H1 (cell line): ENCODE data around the gene SHLD1. TPM values are rescaled to one million over a fixed set of nuclear protein-coding genes. Genes with fewer than 3 reads are reported as not detected.

Source experiments
- CTCF ChIA-PET: fragments of 300-600 bp; sonication (Branson Sonifier 250); formaldehyde crosslinking; loops from one replicate; lab custom pipeline; 2021; ENCODE audit not compliant: partially characterized antibody; lab: Charles Lee
- POLR2A ChIA-PET: fragments of 300-600 bp; sonication (Branson Sonifier 250); formaldehyde crosslinking; loops from one replicate; lab custom pipeline; 2021; ENCODE audit warnings: inconsistent platforms; ENCODE audit not compliant: partially characterized antibody; lab: Charles Lee
- DNase-seq, 2 experiments: peaks; one replicate each; pipeline versions ENCODE4 v3.0.0 to v3.0.0-alpha.2; 2010 to 2022; ENCODE audit warnings: low spot score in 2 of 2, low read depth in 1 of 2, mixed read lengths in 1 of 2
- FAIRE-seq: peaks from 2 replicates; lab custom pipeline; 2011; peaks lifted over from hg19 to GRCh38; lab: Jason Lieb, UNC
- H2AFZ ChIP-seq: 2 replicates; pipeline ENCODE4 v1.8.1; 2012; ENCODE audit warnings: low read length, inconsistent platforms
- H2AK5ac ChIP-seq: 2 replicates; pipeline ENCODE4 v1.6.1; 2013; ENCODE audit warnings: low read depth, low read length
- H2BK120ac ChIP-seq: replicated peaks from 2 replicates; pipeline ENCODE3; 2013; ENCODE audit warnings: low read depth, low read length, inconsistent platforms
- H2BK12ac ChIP-seq: 2 replicates; pipeline ENCODE4 v1.6.1; 2013; ENCODE audit warnings: low read depth, low read length
- H2BK15ac ChIP-seq: 2 replicates; pipeline ENCODE4 v1.6.1; 2013; ENCODE audit warnings: low read length
- H2BK20ac ChIP-seq: 2 replicates; pipeline ENCODE4 v1.6.1; 2013; ENCODE audit warnings: low read length
- H2BK5ac ChIP-seq: 2 replicates; pipeline ENCODE4 v1.6.1; 2013; ENCODE audit warnings: low read depth, low read length
- H3K14ac ChIP-seq: 2 replicates; pipeline ENCODE4 v1.6.1; 2013; ENCODE audit warnings: inconsistent platforms; ENCODE audit not compliant: insufficient read length
- H3K18ac ChIP-seq: 2 replicates; pipeline ENCODE4 v1.6.1; 2013; ENCODE audit warnings: low read length; ENCODE audit errors: extremely low read depth
- H3K23ac ChIP-seq: 2 replicates; pipeline ENCODE4 v1.6.1; 2013; ENCODE audit warnings: inconsistent platforms; ENCODE audit not compliant: insufficient read length
- H3K23me2 ChIP-seq: 2 replicates; pipeline ENCODE4 v1.6.1; 2013; ENCODE audit warnings: low read depth, low read length
- H3K27ac ChIP-seq: 2 replicates; pipeline ENCODE4 v1.6.1; 2011; ENCODE audit warnings: low read depth, low read length, inconsistent platforms
- H3K27me3 ChIP-seq, 4 experiments: replicated peaks in 1 of 4; 1 replicate in 1 of 4; 2 replicates in 3 of 4; pipeline versions ENCODE4 v1.6.1 to v1.8.1; 2011 to 2013; ENCODE audit warnings: low read length in 3 of 4, mild to moderate bottlenecking in 3 of 4, inconsistent platforms in 2 of 4, mixed read lengths in 2 of 4, moderate library complexity in 1 of 4; ENCODE audit not compliant: control insufficient read depth in 3 of 4, insufficient read depth in 3 of 4; ENCODE audit errors: extremely low read depth in 1 of 4
- H3K36me3 ChIP-seq, 4 experiments: 2 replicates each; pipeline versions ENCODE4 v1.6.1 to v1.8.1; 2011 to 2013; ENCODE audit warnings: mild to moderate bottlenecking in 4 of 4, low read length in 3 of 4, moderate library complexity in 2 of 4, control low read depth in 1 of 4, inconsistent platforms in 1 of 4; ENCODE audit not compliant: insufficient read depth in 4 of 4, control insufficient read depth in 2 of 4
- H3K4ac ChIP-seq: replicated peaks from 2 replicates; pipeline ENCODE3; 2013; ENCODE audit warnings: low read length, low read depth, mixed read lengths, inconsistent platforms; ENCODE audit not compliant: insufficient read length
- H3K4me1 ChIP-seq, 4 experiments: replicated peaks in 1 of 4; 1 replicate in 1 of 4; 2 replicates in 3 of 4; pipeline versions ENCODE4 v1.6.1 to v1.8.1; 2011 to 2013; ENCODE audit warnings: low read length in 3 of 4, inconsistent platforms in 2 of 4, mixed read lengths in 1 of 4; ENCODE audit not compliant: insufficient read depth in 4 of 4, control insufficient read depth in 3 of 4
- H3K4me2 ChIP-seq, 2 experiments: 2 replicates each; pipeline versions ENCODE4 v1.6.1 to v1.8.1; 2011 to 2013; ENCODE audit warnings: low read depth in 2 of 2, low read length in 2 of 2, control low read depth in 1 of 2, inconsistent platforms in 1 of 2, mild to moderate bottlenecking in 1 of 2; ENCODE audit not compliant: insufficient read depth in 1 of 2
- H3K4me3 ChIP-seq, 4 experiments: fragments of 200-600, 300-600 bp in 1 of 4; sonication (generic), shearing (Covaris generic), sonication (Bioruptor Twin) in 1 of 4; 2 replicates each; pipeline versions ENCODE4 v1.5.1 to v1.8.1; 2011 to 2016; ENCODE audit warnings: low read length in 4 of 4, low read depth in 3 of 4, control low read depth in 2 of 4, inconsistent platforms in 2 of 4, mild to moderate bottlenecking in 2 of 4, mixed read lengths in 1 of 4, moderate library complexity in 1 of 4; ENCODE audit not compliant: insufficient read depth in 2 of 4; ENCODE audit errors: extremely low read depth in 1 of 4
- H3K56ac ChIP-seq: replicated peaks from 2 replicates; pipeline ENCODE3; 2013; ENCODE audit warnings: low read depth, mild to moderate bottlenecking, mixed read lengths, low read length, inconsistent platforms; ENCODE audit not compliant: insufficient read length
- H3K79me1 ChIP-seq: 2 replicates; pipeline ENCODE4 v1.6.1; 2013; ENCODE audit warnings: low read depth, low read length, control low read depth
- H3K79me2 ChIP-seq, 2 experiments: 2 replicates each; pipeline versions ENCODE4 v1.6.1 to v1.8.1; 2012 to 2013; ENCODE audit warnings: low read length in 2 of 2, mild to moderate bottlenecking in 2 of 2, inconsistent platforms in 1 of 2; ENCODE audit not compliant: insufficient read depth in 2 of 2, control insufficient read depth in 1 of 2
- H3K9ac ChIP-seq, 4 experiments: replicated peaks in 1 of 4; 1 replicate in 1 of 4; 2 replicates in 3 of 4; pipeline versions ENCODE4 v1.6.1 to v1.8.1; 2011 to 2013; ENCODE audit warnings: low read depth in 3 of 4, low read length in 3 of 4, control low read depth in 2 of 4, mild to moderate bottlenecking in 2 of 4, moderate library complexity in 2 of 4, inconsistent platforms in 1 of 4; ENCODE audit errors: extremely low read depth in 1 of 4
- H3K9me3 ChIP-seq, 2 experiments: 2 replicates each; pipeline versions ENCODE4 v1.6.1 to v1.8.1; 2012 to 2013; ENCODE audit warnings: mild to moderate bottlenecking in 2 of 2, moderate library complexity in 2 of 2, control low read depth in 1 of 2, inconsistent platforms in 1 of 2, low read depth in 1 of 2, low read length in 1 of 2, mixed read lengths in 1 of 2; ENCODE audit not compliant: insufficient read depth in 2 of 2
- H4K20me1 ChIP-seq, 2 experiments: replicated peaks in 1 of 2; 2 replicates each; pipeline versions ENCODE3 to v1.8.1; 2011 to 2013; ENCODE audit warnings: inconsistent platforms in 2 of 2, low read length in 2 of 2, mild to moderate bottlenecking in 1 of 2; ENCODE audit not compliant: insufficient read depth in 2 of 2, control insufficient read depth in 1 of 2
- H4K5ac ChIP-seq: 2 replicates; pipeline ENCODE4 v1.6.1; 2013; ENCODE audit warnings: low read length, low read depth, mixed read lengths, inconsistent platforms; ENCODE audit not compliant: insufficient read length
- H4K8ac ChIP-seq: 2 replicates; pipeline ENCODE4 v1.8.0; 2013; ENCODE audit warnings: mild to moderate bottlenecking, moderate library complexity, low read length, inconsistent platforms; ENCODE audit not compliant: insufficient read depth; ENCODE audit errors: extremely low read depth
- H4K91ac ChIP-seq: replicated peaks from 2 replicates; pipeline ENCODE3; 2013; ENCODE audit warnings: low read length, mixed read lengths, inconsistent platforms; ENCODE audit not compliant: insufficient read length
- CTCF ChIP-seq, 3 experiments: IDR thresholded peaks; 1 replicate in 2 of 3; 2 replicates in 1 of 3; pipeline versions ENCODE4 v1.5.1 to v1.6.1; 2011; ENCODE audit warnings: low read length in 3 of 3, mild to moderate bottlenecking in 3 of 3, inconsistent platforms in 2 of 3, low read depth in 1 of 3, moderate library complexity in 1 of 3; ENCODE audit not compliant: insufficient read depth in 1 of 3; ENCODE audit errors: control extremely low read depth in 1 of 3
- GABPA ChIP-seq: IDR thresholded peaks from 2 replicates; pipeline ENCODE4 v1.6.1; 2011; ENCODE audit warnings: mild to moderate bottlenecking, low read length, moderate library complexity, borderline replicate concordance; ENCODE audit not compliant: insufficient read depth
- SAP30 ChIP-seq: fragments of 300-600 bp; sonication (generic); IDR thresholded peaks from 2 replicates; pipeline ENCODE4 v1.7.1; 2012; ENCODE audit warnings: low read length, moderate library complexity, mild to moderate bottlenecking, inconsistent platforms; ENCODE audit not compliant: insufficient read depth, insufficient replicate concordance
- SUZ12 ChIP-seq: fragments of 200-600 bp; sonication (generic); IDR thresholded peaks from 2 replicates; pipeline ENCODE4 v1.6.1; 2012; ENCODE audit warnings: mild to moderate bottlenecking, inconsistent platforms, low read length, moderate library complexity, mixed read lengths
- WGBS, 2 experiments: shearing (Covaris generic) in 1 of 2; methylation state at CpG; one replicate each; pipeline versions ENCODE4 v1.1.6 to v1.1.7; 2013 to 2015; ENCODE audit warnings: low lambda C conversion rate in 2 of 2, mixed read lengths in 2 of 2, inconsistent platforms in 1 of 2, low coverage in 1 of 2, missing lambda C conversion rate in 1 of 2; ENCODE audit not compliant: insufficient replicate concordance in 2 of 2, insufficient coverage in 1 of 2, insufficient read length in 1 of 2; ENCODE audit errors: extremely low coverage in 1 of 2, missing lambda C conversion rate in 1 of 2; 5-methylcytosine and 5-hydroxymethylcytosine counted together
- polyA plus RNA-seq, 7 experiments: library from polyadenylated mRNA; depleted of rRNA in 3 of 7; stranded (reverse) in 5 of 7; unstranded in 2 of 7; fragments of >200 nt in 5 of 7; fragments of 200-250 nt in 2 of 7; gene quantifications; 1 replicate in 5 of 7; 2 replicates in 1 of 7; 4 replicates in 1 of 7; pipeline versions ENCODE4 v1.2.1 to v1.2.3, GENCODE V29; 2011 to 2013; ENCODE audit warnings: missing spikeins in 2 of 7, mixed read lengths in 2 of 7
- total RNA-seq: library from RNA; stranded (reverse); fragmentation: NEBNext Ultra II Directional; extraction: Animal tissue kit (Norgen Biotek cat#: 25700); gene quantifications from 2 replicates; pipeline ENCODE4 v1.2.1, GENCODE V29; 2021

Gene SHLD1
- total and polyA plus RNA-seq, 2 of the 8 experiments (the other 6 are each of a cell fraction or from before 2014, with no cell fraction given), result 4.2 to 6.5 TPM

GRCh38 chr20:5863040-5863833 is 113.0 kb downstream of the SHLD1 start:
- Histone ChIP-seq H2BK5ac (no peak overlapping the region), H2AK5ac (no peak overlapping the region), H3K4me3 (no peak overlapping the region), H3K36me3 (no peaks in the 10 kb centered on the region), H2BK120ac (no peak overlapping the region), H4K20me1 (no peaks in the 10 kb centered on the region), H3K9ac (no peak overlapping the region), H2AFZ (no peak overlapping the region), H2BK15ac (no peak overlapping the region), H4K5ac (no peak overlapping the region), H3K23ac (no peak overlapping the region), H3K4ac (no peak overlapping the region), H3K9me3 (no peaks in the 10 kb centered on the region), H3K4me1 (no peaks in the 10 kb centered on the region), H3K23me2 (no peaks in the 10 kb centered on the region), H3K4me2 (no peak overlapping the region), H3K27me3 (no peaks in the 10 kb centered on the region), H2BK12ac (no peak overlapping the region), H3K79me2 (no peaks in the 10 kb centered on the region), H4K8ac (no peak overlapping the region), H3K56ac (no peak overlapping the region), H3K79me1 (no peaks in the 10 kb centered on the region), H2BK20ac (no peak overlapping the region), H3K27ac (no peak overlapping the region), H4K91ac (no peak overlapping the region), H3K14ac (no peak overlapping the region), H3K18ac (no peak overlapping the region)
- CTCF ChIA-PET, result interaction anchor here (1.1 kb wide), 1 partner anchor 20 kb away, joined by 3 read pairs; no protein-coding TSS in a partner anchor
- no peak for DNase-seq
- TF ChIP-seq GABPA, result no peak
- no peak for TF ChIP-seq SAP30
- TF ChIP-seq CTCF (IDR thresholded peaks at IDR 0.05; ENCODE audit: control extremely low read depth in 1 of 3, insufficient read depth in 1 of 3, low read depth in 1 of 3, low read length in 3 of 3), result no peak
- TF ChIP-seq SUZ12, result no peak
- POLR2A ChIA-PET, result no interaction called here
- 89% methylated on average over 12 of the region's 12 CpGs; no CpG with 5 or more reads in 1 of the 2 experiments for whole genome bisulfite sequencing, 2 experiments
- no peak for FAIRE-seq
